Mammary epithelial cell (primary cell): ENCODE results near the gene NTPCR.

ENCODE experiments used
- CTCF ChIP-seq, 2 donors: IDR thresholded peaks in 1 of 2; conservative IDR thresholded peaks in 1 of 2; 2 replicates each; pipeline ENCODE4 v1.5.1; 2011 to 2012; ENCODE audit warnings: inconsistent platforms in 2 of 2, low read length in 2 of 2, mild to moderate bottlenecking in 2 of 2, control low read depth in 1 of 2, low read depth in 1 of 2; ENCODE audit not compliant: insufficient read depth in 1 of 2; ENCODE audit errors: extremely low read depth in 1 of 2
- EZH2 ChIP-seq: IDR thresholded peaks from 2 replicates; pipeline ENCODE4 v1.6.1; 2012; ENCODE audit warnings: low read length, inconsistent platforms, borderline replicate concordance

DNA sequence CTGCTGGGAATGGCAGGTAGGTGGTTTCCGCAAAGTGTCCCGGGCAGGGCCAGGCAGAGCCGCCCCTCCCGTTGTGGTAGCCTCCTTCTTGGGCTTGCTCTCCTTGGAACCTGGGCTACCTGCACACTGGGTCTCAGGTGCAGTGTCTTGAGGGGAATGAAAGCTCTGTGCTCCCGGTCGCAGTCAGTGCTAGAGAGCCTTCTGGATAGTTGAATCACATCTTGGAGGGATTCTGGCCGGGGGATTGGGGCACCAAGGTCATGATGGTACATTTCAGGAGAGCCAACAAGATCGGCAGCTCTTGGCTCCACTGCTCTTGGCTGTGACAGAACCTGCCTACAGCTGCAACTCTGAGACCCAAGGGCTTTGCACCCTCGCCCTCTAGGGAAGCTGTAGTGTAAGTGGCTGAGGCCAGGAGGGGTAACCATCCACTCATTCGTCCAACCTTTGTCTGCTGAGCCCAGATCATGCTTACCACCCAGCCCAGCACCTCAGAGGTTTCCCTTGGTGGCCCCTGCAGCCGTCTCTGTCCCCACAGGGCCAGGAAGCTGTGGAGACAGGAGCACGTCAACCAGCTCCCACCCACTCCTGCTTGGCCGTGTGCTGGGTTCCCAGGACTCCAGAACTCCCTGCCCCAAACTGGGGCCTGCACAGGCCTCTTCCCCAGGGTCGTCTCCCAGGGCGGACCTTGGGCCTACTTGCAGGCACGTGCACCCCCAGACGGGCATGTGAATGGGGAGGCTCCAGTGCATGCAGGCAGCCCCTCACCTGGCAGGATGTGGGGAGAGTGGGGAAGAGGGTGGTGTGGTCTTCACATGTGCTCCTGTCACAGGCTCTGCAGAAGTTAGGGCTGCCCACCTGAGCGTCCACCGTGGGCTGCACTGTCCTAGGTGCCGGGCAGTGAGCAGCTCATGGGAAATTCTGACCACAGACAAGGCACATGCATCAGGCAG, 40.0 kb downstream of the NTPCR start:
- TF ChIP-seq CTCF (conservative IDR thresholded peaks at IDR 0.05 in 1 of 2, IDR thresholded peaks at IDR 0.05 in 1 of 2; ENCODE audit: extremely low read depth in 1 of 2, insufficient read depth in 1 of 2, low read depth in 1 of 2, low read length in 2 of 2) (no peak), EZH2 (no peak)
